Astrocyte of the cerebellum (primary cell): ENCODE measurements around the gene GALNT17.
"Not testable (repeated sequence)": the region's sequence is repeated elsewhere in the genome, so short reads cannot be mapped to it uniquely, and the experiment has no call there.

Experiments
- DNase-seq: peaks from one replicate; pipeline ENCODE4 v3.0.0-alpha.2; 2011; ENCODE audit warnings: low read depth
- H3K4me3 ChIP-seq: 2 replicates; pipeline ENCODE4 v1.5.1; 2011; ENCODE audit warnings: mild to moderate bottlenecking, low read depth, low read length, moderate library complexity
- in situ Hi-C: cut with HindIII; loops from 2 replicates; pipeline ENCODE4 v1.10.0; 2017; ENCODE audit warnings: low sequenced_read_pairs
- TF ChIP-seq, protein P1 (sequence below): IDR thresholded peaks from 2 replicates; pipeline ENCODE4 v1.5.1; 2012; ENCODE audit warnings: low read length, low read depth, moderate library complexity, mild to moderate bottlenecking; ENCODE audit errors: missing control alignments

GALNT17 gene

GRCh38 chr7:71721742-71722141, 589.8 kb downstream of the GALNT17 start:
- DNase-seq: no peak
- no peak overlapping the region for H3K4me3 ChIP-seq
- in situ Hi-C loops: no loop called here
- TF ChIP-seq, protein P1, sequence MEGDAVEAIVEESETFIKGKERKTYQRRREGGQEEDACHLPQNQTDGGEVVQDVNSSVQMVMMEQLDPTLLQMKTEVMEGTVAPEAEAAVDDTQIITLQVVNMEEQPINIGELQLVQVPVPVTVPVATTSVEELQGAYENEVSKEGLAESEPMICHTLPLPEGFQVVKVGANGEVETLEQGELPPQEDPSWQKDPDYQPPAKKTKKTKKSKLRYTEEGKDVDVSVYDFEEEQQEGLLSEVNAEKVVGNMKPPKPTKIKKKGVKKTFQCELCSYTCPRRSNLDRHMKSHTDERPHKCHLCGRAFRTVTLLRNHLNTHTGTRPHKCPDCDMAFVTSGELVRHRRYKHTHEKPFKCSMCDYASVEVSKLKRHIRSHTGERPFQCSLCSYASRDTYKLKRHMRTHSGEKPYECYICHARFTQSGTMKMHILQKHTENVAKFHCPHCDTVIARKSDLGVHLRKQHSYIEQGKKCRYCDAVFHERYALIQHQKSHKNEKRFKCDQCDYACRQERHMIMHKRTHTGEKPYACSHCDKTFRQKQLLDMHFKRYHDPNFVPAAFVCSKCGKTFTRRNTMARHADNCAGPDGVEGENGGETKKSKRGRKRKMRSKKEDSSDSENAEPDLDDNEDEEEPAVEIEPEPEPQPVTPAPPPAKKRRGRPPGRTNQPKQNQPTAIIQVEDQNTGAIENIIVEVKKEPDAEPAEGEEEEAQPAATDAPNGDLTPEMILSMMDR: no peak

DNA sequence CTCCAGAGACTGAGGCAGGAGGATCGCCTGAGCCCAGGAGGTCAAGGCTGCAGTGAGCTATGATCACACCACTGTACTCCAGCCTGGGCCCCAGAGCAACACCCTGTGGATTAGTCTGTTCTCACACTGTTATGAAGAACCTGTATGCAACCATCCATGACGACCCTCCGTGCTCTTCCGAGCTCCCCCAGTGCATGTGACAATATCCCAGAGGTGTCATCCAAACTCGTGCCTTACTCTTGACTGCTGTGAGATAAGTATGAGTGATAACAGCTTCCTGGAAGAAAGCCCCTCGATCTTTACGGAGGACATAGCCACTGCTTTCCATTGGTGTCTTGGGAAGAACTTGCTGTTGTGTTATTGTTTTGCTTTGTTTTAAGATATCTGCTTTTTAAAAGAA, 591.9 kb downstream of the GALNT17 start:
- TF ChIP-seq, protein P1: no peak

GRCh38 chr7:71727347-71727746, 595.4 kb downstream of the GALNT17 start:
- TF ChIP-seq, protein P1: no peak
- no peak for DNase-seq
- in situ Hi-C loops: no loop called here
- H3K4me3 ChIP-seq: no peak overlapping the region

More for the DNA sequence above, 591.9 kb downstream of the GALNT17 start:
- in situ Hi-C loops: no loop called here
- no peak for DNase-seq
- H3K4me3 ChIP-seq: no peak overlapping the region

DNA sequence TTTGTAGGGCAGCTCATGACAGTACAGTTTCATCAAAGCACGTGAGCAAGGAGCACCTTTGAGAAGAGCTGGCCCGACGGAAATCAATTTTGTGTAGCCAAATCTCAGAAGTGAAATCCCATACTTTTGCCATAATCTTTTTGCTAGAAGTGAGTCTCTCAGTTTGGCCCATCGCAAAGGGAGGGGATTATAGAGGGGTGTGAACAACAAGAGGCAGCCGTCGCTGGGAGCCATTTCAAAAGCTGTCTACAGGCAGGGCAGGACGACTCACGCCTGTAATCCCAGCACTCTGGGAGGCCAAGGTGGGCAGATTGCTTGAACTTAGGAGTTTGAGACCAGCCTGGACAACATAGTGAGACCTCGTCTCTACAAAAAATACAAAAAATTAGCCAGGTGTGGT, 599.8 kb downstream of the GALNT17 start:
- H3K4me3 ChIP-seq: no peak overlapping the region
- DNase-seq: no peak
- TF ChIP-seq, protein P1: no peak
- in situ Hi-C loops: no loop called here

DNA sequence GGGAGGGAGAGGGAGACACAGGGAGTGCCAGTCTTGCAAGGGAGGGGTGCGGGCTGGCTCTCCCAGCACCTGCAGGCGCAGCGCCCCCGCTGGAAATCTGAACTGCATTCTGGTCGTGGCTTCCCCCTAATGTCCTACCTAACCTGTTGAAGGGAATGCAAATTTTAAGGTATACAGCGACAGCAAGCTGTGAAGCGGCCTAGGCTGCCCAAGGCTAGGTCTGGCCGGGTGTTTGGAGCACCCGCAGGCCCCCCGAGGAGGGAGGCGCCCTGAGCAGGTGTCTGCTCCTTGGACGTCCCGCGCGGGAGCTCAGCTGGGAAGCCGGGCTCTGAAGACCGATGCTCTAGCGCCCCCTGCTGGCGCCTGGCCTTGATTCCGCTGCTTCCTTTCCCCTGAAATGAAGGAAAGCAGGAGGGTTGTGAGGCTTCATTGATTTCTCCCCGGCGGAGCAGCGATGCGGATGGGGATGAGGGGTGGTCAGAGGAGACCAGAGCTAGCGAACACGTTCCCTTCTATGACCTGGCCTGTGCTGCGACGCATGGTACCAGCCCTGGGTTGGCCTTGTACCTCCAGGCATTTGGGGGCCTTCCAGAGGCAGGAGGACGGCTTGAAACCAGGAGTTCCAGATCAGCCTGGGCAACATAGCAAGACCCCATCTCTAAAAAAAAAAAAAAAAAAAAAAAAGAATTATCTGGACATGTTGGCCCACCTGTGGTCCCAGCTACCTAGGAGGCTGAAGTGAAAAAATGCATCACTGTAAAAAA, 601.3 kb downstream of the GALNT17 start:
- TF ChIP-seq, protein P1: peak; percentile 87
- DNase-seq: peak; percentile 46
- in situ Hi-C loops: no loop called here
- no peak overlapping the region for H3K4me3 ChIP-seq

- H3K4me3 ChIP-seq: no peak overlapping the region
- DNase-seq: peak; percentile 47
- TF ChIP-seq, protein P1: peak; percentile 94
- in situ Hi-C loops: loop anchor here (5.0 kb wide), 1 partner anchor 919 kb away; no protein-coding TSS in a partner anchor
These were observed 604.1 kb downstream of the GALNT17 start for GRCh38 chr7:71735961-71736556.

DNA sequence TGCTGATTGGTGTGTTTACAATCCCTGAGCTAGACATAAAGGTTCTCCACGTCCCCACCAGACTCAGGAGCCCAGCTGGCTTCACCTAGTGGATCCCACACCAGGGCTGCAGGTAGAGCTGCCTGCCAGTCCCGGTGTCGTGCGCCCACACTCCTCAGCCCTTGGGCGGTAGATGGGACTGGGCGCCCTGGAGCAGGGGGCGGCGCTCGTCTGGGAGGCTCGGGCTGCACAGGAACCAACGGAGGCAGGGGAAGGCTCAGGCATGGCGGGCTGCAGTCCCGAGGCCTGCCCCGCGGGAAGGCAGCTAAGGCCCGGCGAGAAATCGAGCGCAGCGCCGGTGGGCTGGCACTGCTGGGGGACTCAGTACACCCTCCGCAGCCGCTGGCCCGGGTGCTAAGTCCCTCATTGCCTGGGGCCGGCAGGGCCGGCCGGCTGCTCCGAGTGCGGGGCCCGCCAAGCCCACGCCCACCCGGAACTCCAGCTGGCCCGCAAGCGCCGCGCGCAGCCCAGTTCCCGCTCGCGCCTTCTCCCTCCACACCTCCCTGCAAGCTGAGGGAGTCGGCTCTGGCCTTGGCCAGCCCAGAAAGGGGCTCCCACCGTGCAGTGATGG, 606.1 kb downstream of the GALNT17 start:
- H3K4me3 ChIP-seq, DNase-seq: not testable (repeated sequence)
- in situ Hi-C loops: loop anchor here (5.0 kb wide), 1 partner anchor 921 kb away; no protein-coding TSS in a partner anchor
